ENCODE results near the gene FSHB.

GRCh38 chr11:30254307-30255298 lies 23.8 kb downstream of the FSHB start:
- no peak for TF ChIP-seq CTCF (IDR thresholded peaks at IDR 0.05)
- no peak for TF ChIP-seq EZH2phosphoT487 (IDR thresholded peaks at IDR 0.05)

Measured in neural progenitor cell (in vitro differentiated cells).